OCI-LY3 (cell line): ENCODE measurements around the gene BEST4.
"Not testable (repeated sequence)": the region's sequence is repeated elsewhere in the genome, so short reads cannot be mapped to it uniquely, and the experiment has no call there.

Source experiments
- H2AFZ ChIP-seq: fragments of 200-600, 300-600 bp; shearing (Covaris generic); 2 replicates; pipeline ENCODE4 v1.6.0; 2014; ENCODE audit warnings: antibody characterized with exemption, low read depth, low read length
- H3K27ac ChIP-seq: fragments of 200-600, 300-600 bp; sonication (generic); 2 replicates; pipeline ENCODE4 v1.5.1; 2014; ENCODE audit warnings: mild to moderate bottlenecking, low read length, moderate library complexity, mixed read lengths
- H3K27me3 ChIP-seq: fragments of 200-600, 300-600 bp; sonication (generic); 2 replicates; pipeline ENCODE4 v1.6.1; 2014; ENCODE audit warnings: low read depth, low read length, mixed read lengths
- H3K36me3 ChIP-seq: fragments of 200-600, 300-600 bp; sonication (generic); replicated peaks from 2 replicates; pipeline ENCODE3; 2014; ENCODE audit warnings: low read depth, low read length, mixed read lengths
- H3K4me1 ChIP-seq: fragments of 300-600, 200-600 bp; sonication (generic); 2 replicates; pipeline ENCODE4 v1.6.1; 2014; ENCODE audit warnings: low read length, mixed read lengths
- H3K4me2 ChIP-seq: fragments of 200-600, 300-600 bp; sonication (generic); 2 replicates; pipeline ENCODE4 v1.6.1; 2014; ENCODE audit warnings: low read length, mixed read lengths
- H3K4me3 ChIP-seq: fragments of 300-600, 200-600 bp; sonication (generic); 2 replicates; pipeline ENCODE4 v1.5.1; 2014; ENCODE audit warnings: antibody characterized with exemption, mild to moderate bottlenecking, low read length, moderate library complexity
- H3K79me2 ChIP-seq: fragments of 300-600, 200-600 bp; shearing (Covaris generic); 2 replicates; pipeline ENCODE4 v1.6.1; 2014; ENCODE audit warnings: mild to moderate bottlenecking, low read length, mixed read lengths
- H3K9ac ChIP-seq: fragments of 300-600, 200-600 bp; shearing (Covaris generic); 2 replicates; pipeline ENCODE4 v1.6.0; 2014; ENCODE audit warnings: mild to moderate bottlenecking, low read length, moderate library complexity
- H3K9me3 ChIP-seq: fragments of 200-600, 300-600 bp; shearing (Covaris generic); 2 replicates; pipeline ENCODE4 v1.6.1; 2014; ENCODE audit warnings: low read length, mixed read lengths; ENCODE audit not compliant: insufficient read depth
- H4K20me1 ChIP-seq: fragments of 200-600, 300-600 bp; sonication (generic); 2 replicates; pipeline ENCODE4 v1.6.1; 2016; ENCODE audit warnings: low read length, mixed read lengths; ENCODE audit not compliant: insufficient read depth
- CTCF ChIP-seq: fragments of 200-600, 300-600 bp; sonication (generic); IDR thresholded peaks from 2 replicates; pipeline ENCODE4 v1.5.1; 2014; ENCODE audit warnings: antibody characterized with exemption, low read length, low read depth
- EZH2phosphoT487 ChIP-seq: fragments of 200-600 bp; shearing (Covaris generic); IDR thresholded peaks from 2 replicates; pipeline ENCODE4 v1.6.1; 2018; ENCODE audit warnings: antibody characterized with exemption, mixed run types, low read depth

The BEST4 gene

DNA sequence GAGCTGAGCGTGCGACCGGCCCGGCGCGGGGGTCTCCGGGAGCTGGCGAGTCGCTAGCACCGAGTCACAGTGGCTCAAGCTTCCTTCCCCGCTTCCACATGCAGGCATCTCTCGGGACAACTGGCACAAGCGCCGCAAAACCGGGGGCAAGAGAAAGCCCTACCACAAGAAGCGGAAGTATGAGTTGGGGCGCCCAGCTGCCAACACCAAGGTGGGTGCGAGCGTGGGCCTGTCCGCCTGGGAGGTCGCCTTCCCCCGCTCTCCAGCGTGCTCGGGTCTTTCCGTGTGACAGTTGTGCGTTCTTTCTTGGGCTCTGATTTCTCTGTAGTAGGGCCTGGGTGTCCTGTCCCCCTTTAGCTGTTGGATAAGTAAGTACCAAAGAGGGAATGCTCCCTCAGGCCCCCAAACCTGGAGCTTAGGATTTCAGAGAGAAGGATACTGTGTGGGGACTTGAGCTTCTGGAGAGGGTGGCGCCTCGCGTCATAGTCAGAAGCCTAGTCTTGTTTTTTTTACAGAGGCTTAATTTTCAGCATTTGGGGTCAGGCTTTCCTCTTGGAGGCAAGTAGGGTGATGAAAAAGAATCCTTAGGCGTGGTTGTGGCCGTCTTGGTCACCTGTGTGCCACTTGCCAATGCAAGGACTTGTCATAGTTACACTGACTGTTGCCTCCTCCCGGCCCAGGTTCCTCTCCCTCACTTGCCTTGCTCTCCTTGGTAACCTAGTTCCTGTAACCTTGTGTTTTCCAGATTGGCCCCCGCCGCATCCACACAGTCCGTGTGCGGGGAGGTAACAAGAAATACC, 11.8 kb downstream of the BEST4 start:
- H3K27me3 ChIP-seq = no peaks in the 10 kb centered on the region
- peaks cover 31% of the 10 kb centered on the region for H4K20me1 ChIP-seq
- H2AFZ ChIP-seq = no peak overlapping the region
- H3K9ac ChIP-seq = peak overlapping the region; percentile 95
- TF ChIP-seq EZH2phosphoT487 = no peak
- TF ChIP-seq CTCF = no peak
- peaks cover 13% of the 10 kb centered on the region for H3K4me1 ChIP-seq
- peaks cover 47% of the 10 kb centered on the region for H3K79me2 ChIP-seq
- peak overlapping the region; percentile 88 for H3K4me3 ChIP-seq
- H3K36me3 ChIP-seq = peaks cover 38% of the 10 kb centered on the region
- H3K27ac ChIP-seq = peak overlapping the region; percentile 79
- peak overlapping the region; percentile 97 for H3K4me2 ChIP-seq
- no peaks in the 10 kb centered on the region for H3K9me3 ChIP-seq

GRCh38 chr1:44775078-44775929, 12.7 kb downstream of the BEST4 start, which contains the start of gene RPS8:
Gene RPS8 (plus strand): TSS chr1:44775540. CDS start chr1:44775597, 57 bp downstream.
- Histone ChIP-seq H3K27me3 (no peaks in the 10 kb centered on the region), H3K4me3 (peak within 1 kb of the TSS; percentile 88), H3K27ac (peak within 1 kb of the TSS; percentile 79), H3K79me2 (peaks cover 47% of the 10 kb centered on the region), H2AFZ (0 out of 2 replicates have a peak within 1 kb of the TSS, but pooled peaks have one; percentile 28), H3K36me3 (peaks cover 34% of the 10 kb centered on the region), H3K9ac (peak within 1 kb of the TSS; percentile 95), H3K9me3 (no peaks in the 10 kb centered on the region), H3K4me2 (peak within 1 kb of the TSS; percentile 97), H3K4me1 (peaks cover 13% of the 10 kb centered on the region), H4K20me1 (peaks cover 31% of the 10 kb centered on the region)
- TF ChIP-seq EZH2phosphoT487 = no peak

DNA sequence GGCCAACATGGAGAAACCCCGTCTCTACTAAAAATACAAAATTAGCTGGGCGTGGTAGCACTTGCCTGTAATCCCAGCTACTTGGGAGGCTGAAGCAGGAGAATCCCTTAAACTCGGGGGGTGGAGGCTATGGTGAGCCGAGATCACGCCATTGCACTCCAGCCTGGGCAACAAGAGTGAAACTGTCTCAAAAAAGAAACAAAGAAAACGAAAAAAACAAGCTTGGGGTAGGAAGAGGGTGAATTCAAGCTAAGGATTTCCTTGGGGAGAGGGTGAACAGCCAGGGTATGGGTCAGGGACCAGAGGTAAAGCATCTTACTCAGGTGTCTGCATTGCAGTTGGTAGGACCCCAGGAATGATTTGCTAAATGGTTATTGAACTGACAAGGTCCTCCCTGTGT, 21.5 kb downstream of the BEST4 start:
- H3K27me3 ChIP-seq, H3K27ac ChIP-seq, H3K4me1 ChIP-seq, H3K9me3 ChIP-seq, H3K9ac ChIP-seq, H3K79me2 ChIP-seq, H3K4me3 ChIP-seq, H3K4me2 ChIP-seq, H2AFZ ChIP-seq, H4K20me1 ChIP-seq: not testable (repeated sequence)
- peaks cover 28% of the 10 kb centered on the region for H3K36me3 ChIP-seq

- no peak overlapping the region for H2AFZ ChIP-seq
- TF ChIP-seq CTCF = no peak
- no peaks in the 10 kb centered on the region for H3K79me2 ChIP-seq
- no peaks in the 10 kb centered on the region for H3K9me3 ChIP-seq
- H3K4me1 ChIP-seq = peaks cover 4% of the 10 kb centered on the region; the same call in 1 of the 2 replicates
- H3K36me3 ChIP-seq = peaks cover 52% of the 10 kb centered on the region
- H3K4me3 ChIP-seq = no peak overlapping the region
- H4K20me1 ChIP-seq = no peaks in the 10 kb centered on the region
- H3K9ac ChIP-seq = no peak overlapping the region
- H3K4me2 ChIP-seq = no peak overlapping the region
- no peak overlapping the region for H3K27ac ChIP-seq
- H3K27me3 ChIP-seq = no peaks in the 10 kb centered on the region
Observed at GRCh38 chr1:44760876-44761275, 27.1 kb downstream of the BEST4 start.
